H9 (cell line): ENCODE measurements around the gene SPRY4. TPM values are rescaled to one million over a fixed set of nuclear protein-coding genes. Genes with fewer than 3 reads are reported as not detected.

ENCODE experiments used
- DNase-seq: peaks from one replicate; pipeline ENCODE4 v3.0.0-alpha.2; 2017
- H2AFZ ChIP-seq: one replicate; pipeline ENCODE4 v1.6.1; 2013; ENCODE audit warnings: mild to moderate bottlenecking, low read length, control low read depth, moderate library complexity
- H2AK5ac ChIP-seq: 2 replicates; pipeline ENCODE4 v1.6.1; 2013; ENCODE audit warnings: low read length, control low read depth, mixed read lengths; ENCODE audit not compliant: insufficient read length
- H2BK120ac ChIP-seq: one replicate; pipeline ENCODE4 v1.6.1; 2013; ENCODE audit warnings: low read depth, mild to moderate bottlenecking, low read length, control low read depth, inconsistent platforms; ENCODE audit not compliant: poor library complexity, severe bottlenecking
- H2BK12ac ChIP-seq: 2 replicates; pipeline ENCODE4 v1.6.1; 2013; ENCODE audit warnings: low read length, control low read depth, mixed read lengths, low read depth; ENCODE audit not compliant: insufficient read length
- H2BK15ac ChIP-seq: 2 replicates; pipeline ENCODE4 v1.6.1; 2013; ENCODE audit warnings: low read depth, low read length, control low read depth
- H2BK20ac ChIP-seq: one replicate; pipeline ENCODE4 v1.6.1; 2013; ENCODE audit warnings: low read depth, mild to moderate bottlenecking, low read length, control low read depth, inconsistent platforms; ENCODE audit not compliant: poor library complexity, severe bottlenecking
- H2BK5ac ChIP-seq: 2 replicates; pipeline ENCODE4 v1.6.1; 2013; ENCODE audit warnings: low read length, control low read depth, mixed read lengths; ENCODE audit not compliant: insufficient read length
- H3K14ac ChIP-seq: 2 replicates; pipeline ENCODE4 v1.6.1; 2013; ENCODE audit warnings: low read length, control low read depth; ENCODE audit not compliant: insufficient read depth
- H3K18ac ChIP-seq: 2 replicates; pipeline ENCODE4 v1.6.1; 2013; ENCODE audit warnings: low read depth, mild to moderate bottlenecking, mixed read lengths, low read length, control low read depth; ENCODE audit not compliant: insufficient read length
- H3K23ac ChIP-seq: 2 replicates; pipeline ENCODE4 v1.6.1; 2013; ENCODE audit warnings: low read length, control low read depth, mixed read lengths, low read depth; ENCODE audit not compliant: insufficient read length
- H3K23me2 ChIP-seq: 2 replicates; pipeline ENCODE4 v1.6.1; 2013; ENCODE audit warnings: low read depth, mild to moderate bottlenecking, mixed read lengths, low read length, control low read depth; ENCODE audit not compliant: insufficient read length, poor library complexity, severe bottlenecking
- H3K27ac ChIP-seq: 2 replicates; pipeline ENCODE4 v1.5.1; 2013; ENCODE audit warnings: low read length, control low read depth, mixed read lengths, low read depth; ENCODE audit not compliant: insufficient read length
- H3K27me3 ChIP-seq: 2 replicates; pipeline ENCODE4 v1.6.1; 2013; ENCODE audit warnings: low read length, control low read depth, inconsistent platforms; ENCODE audit not compliant: insufficient read depth
- H3K4ac ChIP-seq: 2 replicates; pipeline ENCODE4 v1.6.1; 2013; ENCODE audit warnings: low read depth, mild to moderate bottlenecking, control low read depth, inconsistent platforms, low read length, moderate library complexity
- H3K4me1 ChIP-seq: 2 replicates; pipeline ENCODE4 v1.6.1; 2013; ENCODE audit warnings: low read length, control low read depth, inconsistent platforms; ENCODE audit not compliant: insufficient read depth
- H3K4me2 ChIP-seq: 2 replicates; pipeline ENCODE4 v1.6.1; 2013; ENCODE audit warnings: low read length, control low read depth, mixed read lengths; ENCODE audit not compliant: insufficient read length, insufficient read depth
- H3K56ac ChIP-seq: 2 replicates; pipeline ENCODE4 v1.6.1; 2013; ENCODE audit warnings: low read depth, mild to moderate bottlenecking, mixed read lengths, low read length, control low read depth; ENCODE audit not compliant: insufficient read length
- H3K79me1 ChIP-seq: 2 replicates; pipeline ENCODE4 v1.6.1; 2013; ENCODE audit warnings: low read depth, mild to moderate bottlenecking, moderate library complexity, low read length, control low read depth, inconsistent platforms; ENCODE audit not compliant: insufficient read depth, poor library complexity, severe bottlenecking
- H3K79me2 ChIP-seq: 2 replicates; pipeline ENCODE4 v1.6.1; 2013; ENCODE audit warnings: low read length, control low read depth, inconsistent platforms; ENCODE audit not compliant: insufficient read depth
- H3K9ac ChIP-seq: 2 replicates; pipeline ENCODE4 v1.6.1; 2013; ENCODE audit warnings: low read length, control low read depth, mixed read lengths; ENCODE audit not compliant: insufficient read length; ENCODE audit errors: extremely low read depth
- H3K9me3 ChIP-seq: one replicate; pipeline ENCODE4 v1.6.1; 2013; ENCODE audit warnings: low read depth, low read length, inconsistent platforms; ENCODE audit not compliant: control insufficient read depth
- H3T11ph ChIP-seq: one replicate; pipeline ENCODE4 v1.6.1; 2013; ENCODE audit warnings: mild to moderate bottlenecking, low read length, control low read depth, inconsistent platforms
- H4K20me1 ChIP-seq: one replicate; pipeline ENCODE4 v1.6.1; 2013; ENCODE audit not compliant: control insufficient read depth, insufficient read length, insufficient read depth
- H4K5ac ChIP-seq: 2 replicates; pipeline ENCODE4 v1.6.1; 2013; ENCODE audit warnings: low read depth, mild to moderate bottlenecking, mixed read lengths, low read length, control low read depth; ENCODE audit not compliant: insufficient read length
- H4K8ac ChIP-seq: replicated peaks from 2 replicates; pipeline ENCODE4 v1.6.1; 2013; ENCODE audit warnings: low read length, control low read depth, mixed read lengths, low read depth; ENCODE audit not compliant: insufficient read length
- H4K91ac ChIP-seq: 2 replicates; pipeline ENCODE4 v1.6.1; 2013; ENCODE audit warnings: low read depth, mild to moderate bottlenecking, moderate library complexity, mixed read lengths, low read length, control low read depth; ENCODE audit not compliant: insufficient read length
- H3K27ac Mint-ChIP-seq, 3 experiments: 2 replicates in 2 of 3; 3 replicates in 1 of 3; pipeline ENCODE4 v1.8.0; 2020 to 2021; ENCODE audit warnings: mixed read lengths in 3 of 3, mild to moderate bottlenecking in 1 of 3, moderate library complexity in 1 of 3
- H3K27me3 Mint-ChIP-seq: 2 replicates; pipeline ENCODE4 v1.8.0; 2021; ENCODE audit warnings: low read depth, mild to moderate bottlenecking, moderate library complexity, mixed read lengths
- H3K36me3 Mint-ChIP-seq, 3 experiments: 2 replicates in 2 of 3; 3 replicates in 1 of 3; pipeline ENCODE4 v1.8.0; 2020 to 2021; ENCODE audit warnings: low read depth in 3 of 3, mixed read lengths in 3 of 3; ENCODE audit not compliant: insufficient read depth in 1 of 3
- H3K4me1 Mint-ChIP-seq, 2 experiments: 2 replicates each; pipeline ENCODE4 v1.8.0; 2020; ENCODE audit warnings: mixed read lengths in 2 of 2
- H3K4me3 Mint-ChIP-seq, 2 experiments: 2 replicates in 1 of 2; 3 replicates in 1 of 2; pipeline ENCODE4 v1.8.0; 2020 to 2021; ENCODE audit warnings: mild to moderate bottlenecking in 2 of 2, mixed read lengths in 2 of 2, moderate library complexity in 1 of 2
- H3K9me3 Mint-ChIP-seq, 2 experiments: 2 replicates in 1 of 2; 3 replicates in 1 of 2; pipeline ENCODE4 v1.8.0; 2020; ENCODE audit warnings: mild to moderate bottlenecking in 2 of 2, mixed read lengths in 2 of 2, moderate library complexity in 1 of 2
- CTCF ChIP-seq: fragments of 200-600 bp; sonication (generic); conservative IDR thresholded peaks from 3 replicates; pipeline ENCODE4 v1.8.0; 2021; ENCODE audit warnings: antibody characterized with exemption, mild to moderate bottlenecking
- WGBS: extraction: QIAGEN DNeasy Blood & Tissue Kit; methylation state at CpG from one replicate; pipeline ENCODE4 v1.1.7; 2013; ENCODE audit warnings: missing lambda C conversion rate, low lambda C conversion rate, mixed read lengths; ENCODE audit not compliant: insufficient read length; ENCODE audit errors: extremely low coverage; 5-methylcytosine and 5-hydroxymethylcytosine counted together
- total RNA-seq: library from RNA; stranded (reverse); gene quantifications from 2 replicates; pipeline ENCODE4 v1.2.1, GENCODE V29; 2021

Gene SPRY4
- total RNA-seq, 1 experiment from 2014 or later = 92.4 TPM

- Histone ChIP-seq H2BK15ac (no peak overlapping the region), H3K9me3 (no peaks in the 10 kb centered on the region), H3K4me2 (no peak overlapping the region), H2AFZ (no peak overlapping the region), H3K9ac (no peak overlapping the region), H3K79me2 (peaks cover 52% of the 10 kb centered on the region; the same call in 1 of the 2 replicates), H3K18ac (no peak overlapping the region), H3K23me2 (no peaks in the 10 kb centered on the region), H2AK5ac (no peak overlapping the region), H4K8ac (no peak overlapping the region), H3K27ac (no peak overlapping the region), H3K27me3 (no peaks in the 10 kb centered on the region), H3T11ph (no peak overlapping the region), H4K91ac (no peak overlapping the region), H2BK20ac (no peak overlapping the region), H4K20me1 (peaks cover 2% of the 10 kb centered on the region), H3K4ac (no peak overlapping the region), H3K79me1 (no peaks in the 10 kb centered on the region), H2BK5ac (no peak overlapping the region), H4K5ac (no peak overlapping the region), H3K56ac (no peak overlapping the region), H2BK12ac (no peak overlapping the region), H2BK120ac (no peak overlapping the region), H3K14ac (no peak overlapping the region), H3K4me1 (peaks cover 3% of the 10 kb centered on the region), H3K23ac (no peak overlapping the region)
- no peaks in the 10 kb centered on the region; the same call in 1 of the 2 replicates for H3K27me3 Mint-ChIP-seq
- H3K27ac Mint-ChIP-seq = peak overlapping the region; percentile 25 to 82 (median 63); a peak in 4 of 7 replicates
- no CpG with 5 or more reads among the region's 9 CpGs for WGBS
- no peaks in the 10 kb centered on the region for H3K9me3 Mint-ChIP-seq
- H3K4me1 Mint-ChIP-seq = peaks cover 38 to 54% of the 10 kb centered on the region in 2 experiments
- peaks cover 39 to 88% (median 63%) of the 10 kb centered on the region in 3 experiments; a peak in 6 of 7 replicates for H3K36me3 Mint-ChIP-seq
- no peak for DNase-seq
- peak overlapping the region in 1 of 2 experiments; percentile 25; a peak in 2 of 5 replicates for H3K4me3 Mint-ChIP-seq
- TF ChIP-seq CTCF = no peak
Observed at GRCh38 chr5:142310803-142311202, 14.0 kb downstream of the SPRY4 start.
